DMS79 treated with DMSO at 0.1 percent for 48 hours (cell line): ENCODE measurements around the gene GPC6.
A peak's percentile ranks its signal among the peaks of the same experiment; 100 is the strongest.

Experiments
- DNase-seq: peaks from one replicate; lab custom pipeline; 2025; lab: John Stamatoyannopoulos, UW

GPC6 gene

DNA sequence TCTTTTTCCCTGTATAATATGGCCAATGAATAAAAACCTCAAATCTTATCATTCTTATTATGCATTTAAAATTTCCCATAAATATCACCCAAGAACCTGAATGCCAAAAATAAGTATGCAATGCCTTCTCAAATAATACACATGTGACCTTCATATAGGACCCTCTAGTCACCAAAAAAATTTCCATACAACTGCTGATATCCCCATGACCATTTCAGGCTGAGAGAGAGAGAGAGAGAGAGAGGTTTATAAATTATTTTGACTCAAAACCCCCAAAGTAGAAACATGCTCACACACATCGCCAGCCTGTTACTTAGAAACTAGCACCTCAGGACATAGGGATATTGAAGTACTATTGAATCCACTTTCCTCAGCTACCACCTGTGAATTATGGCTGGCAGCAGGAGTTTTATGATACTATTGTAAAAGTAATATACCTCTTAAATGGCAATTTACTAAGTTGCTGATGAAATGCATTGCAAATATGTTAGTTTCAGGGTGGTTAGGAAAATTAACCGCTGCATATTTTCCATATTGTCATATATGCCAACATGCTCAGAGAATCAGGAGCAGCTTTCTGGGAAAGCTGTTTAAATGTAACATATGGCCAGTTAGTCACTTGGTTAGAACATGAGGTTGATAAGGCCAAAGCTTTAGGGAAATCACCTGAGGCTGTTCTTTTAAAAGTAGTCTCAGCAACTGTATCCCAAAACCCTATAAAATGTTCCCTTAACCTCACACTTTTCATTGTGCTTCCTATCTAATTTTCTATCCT is 1022.0 kb downstream of the GPC6 start:
- no peak for DNase-seq

GRCh38 chr13:94249512-94249911 is 1022.9 kb downstream of the GPC6 start:
- peak; percentile 24 for DNase-seq

DNA sequence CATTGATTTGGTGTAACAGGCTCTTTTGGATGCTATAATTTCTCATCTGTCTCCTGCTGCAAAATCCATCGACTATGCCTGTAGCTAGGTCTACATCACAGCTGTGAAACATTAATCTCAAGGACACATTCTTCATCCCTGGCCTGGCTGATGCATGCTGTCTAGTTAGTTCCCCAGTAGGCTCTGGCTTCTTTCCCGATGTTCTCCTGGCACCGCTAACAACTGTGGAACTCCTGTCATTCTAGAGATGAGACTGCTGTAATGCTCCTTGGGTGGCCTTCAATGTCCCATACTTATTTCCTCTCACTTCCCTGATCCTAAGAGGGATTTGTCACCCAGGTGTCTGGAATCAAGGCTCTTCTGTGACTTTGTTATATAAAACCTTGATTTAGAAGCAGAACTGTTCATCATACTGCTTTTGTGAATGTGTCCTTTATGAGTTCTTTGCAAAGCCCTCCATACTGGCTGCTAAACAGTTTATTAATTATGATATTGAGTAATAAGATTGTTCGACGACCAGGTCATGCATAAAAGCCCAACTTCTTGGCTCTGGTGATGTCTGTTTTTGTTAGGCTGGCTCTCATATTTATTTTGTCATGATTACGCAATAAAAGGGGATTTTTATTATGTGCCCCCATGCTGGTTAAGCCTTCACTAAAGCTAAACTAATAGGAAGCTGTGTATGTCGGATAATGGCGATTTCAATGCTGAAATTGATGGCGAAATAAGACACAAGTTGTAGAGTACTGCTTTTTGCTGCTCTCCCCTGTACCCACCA is 1025.4 kb downstream of the GPC6 start:
- no peak for DNase-seq

DNA sequence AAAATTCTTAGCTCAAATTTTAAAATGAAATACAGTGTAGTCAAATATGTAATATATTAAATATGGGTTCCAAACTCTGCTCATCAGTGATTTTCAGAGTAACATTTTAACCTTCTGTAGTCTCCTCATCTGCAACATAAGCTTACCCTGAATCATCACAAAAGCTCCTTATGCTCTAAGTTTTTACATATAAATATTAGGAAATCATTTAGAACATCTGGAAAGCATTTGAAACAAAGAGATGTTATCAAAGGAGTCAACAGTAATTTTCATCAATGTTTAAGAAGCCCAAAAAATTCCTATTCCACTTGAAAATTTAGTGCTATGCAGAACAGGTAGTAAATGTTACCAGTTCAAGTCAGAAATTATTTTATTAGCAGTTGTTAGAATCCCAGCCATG is 1028.1 kb downstream of the GPC6 start:
- DNase-seq, result no peak

- no peak for DNase-seq
These were observed 1030.1 kb downstream of the GPC6 start for GRCh38 chr13:94256721-94257120.

- no peak for DNase-seq
These were observed 1033.4 kb downstream of the GPC6 start for GRCh38 chr13:94259984-94260383.

GRCh38 chr13:94261163-94261562 is 1034.6 kb downstream of the GPC6 start:
- DNase-seq, result no peak

GRCh38 chr13:94263038-94263437 is 1036.4 kb downstream of the GPC6 start:
- no peak for DNase-seq

DNA sequence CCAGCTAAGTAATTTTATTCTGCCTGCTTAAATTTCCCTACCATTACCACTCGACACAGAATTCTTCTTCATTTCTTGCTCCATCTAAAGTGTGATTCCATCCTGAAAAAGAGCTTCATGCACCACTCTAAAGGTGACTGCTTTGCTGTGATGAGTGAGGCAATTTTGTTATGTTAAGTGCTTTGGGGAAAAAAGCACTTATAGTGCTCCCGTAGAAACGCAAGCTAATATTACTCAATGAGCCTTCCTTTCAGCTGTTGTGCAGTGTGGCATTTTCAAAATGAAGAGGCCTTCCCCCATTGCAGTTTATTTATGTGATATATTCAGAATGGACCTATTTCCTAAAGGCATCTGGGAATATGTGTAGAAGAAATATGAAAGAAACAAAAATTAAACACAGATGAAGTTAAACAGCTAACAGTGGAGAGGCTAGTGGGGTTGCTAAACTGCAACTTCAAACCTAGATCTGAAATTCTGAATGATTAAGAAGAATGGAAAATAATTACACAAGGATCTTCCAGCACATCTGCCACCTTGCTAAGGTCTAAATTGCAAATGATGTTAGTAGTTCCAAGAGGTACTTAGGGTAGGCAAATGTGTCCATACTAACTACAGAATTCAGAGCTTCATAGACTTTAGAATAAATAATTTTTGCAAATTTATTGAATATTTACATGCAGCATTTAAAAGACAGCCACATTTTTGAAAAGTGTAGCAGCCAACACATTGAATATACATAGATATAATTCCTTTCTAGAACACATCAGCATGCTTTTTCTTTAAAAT is 1041.2 kb downstream of the GPC6 start:
- DNase-seq, result peak; percentile 55

DNA sequence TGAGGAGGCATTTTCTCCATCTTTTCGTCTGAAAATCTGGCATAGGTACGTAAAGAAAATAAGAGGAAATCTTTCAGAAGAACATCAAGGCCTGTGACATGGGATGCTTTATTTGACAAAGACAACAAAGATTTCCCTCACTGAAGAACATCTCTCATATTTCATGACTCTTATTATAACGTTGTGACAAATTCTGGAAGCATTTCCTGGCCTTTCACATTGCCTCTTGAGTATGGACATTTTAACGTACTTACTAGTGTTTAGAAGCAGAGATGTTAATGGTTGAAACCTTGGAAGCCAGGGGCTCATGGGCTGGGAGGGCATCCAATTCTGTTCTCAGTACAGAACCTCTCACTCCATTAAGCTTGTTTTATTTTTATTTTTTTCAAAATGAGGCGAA is 1042.1 kb downstream of the GPC6 start:
- no peak for DNase-seq

DNA sequence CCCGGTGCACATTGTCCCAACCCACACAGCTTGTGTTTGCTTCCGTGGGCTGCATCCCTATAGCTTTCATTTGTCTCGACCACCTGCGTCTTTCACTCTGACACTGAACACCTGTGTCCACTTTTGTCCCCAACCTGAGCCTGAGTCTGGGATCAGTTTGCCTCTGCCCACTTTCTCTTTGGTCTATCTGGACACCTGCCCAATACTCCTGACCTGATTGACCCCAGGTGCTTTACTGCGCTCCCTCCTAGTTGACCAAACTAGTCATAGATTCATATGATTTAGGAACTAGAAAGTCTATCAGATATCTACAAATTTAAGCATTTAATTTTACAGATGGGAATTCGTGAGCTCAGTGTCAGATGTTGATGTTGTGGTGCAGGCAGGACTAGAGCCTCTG is 1043.0 kb downstream of the GPC6 start:
- no peak for DNase-seq

DNA sequence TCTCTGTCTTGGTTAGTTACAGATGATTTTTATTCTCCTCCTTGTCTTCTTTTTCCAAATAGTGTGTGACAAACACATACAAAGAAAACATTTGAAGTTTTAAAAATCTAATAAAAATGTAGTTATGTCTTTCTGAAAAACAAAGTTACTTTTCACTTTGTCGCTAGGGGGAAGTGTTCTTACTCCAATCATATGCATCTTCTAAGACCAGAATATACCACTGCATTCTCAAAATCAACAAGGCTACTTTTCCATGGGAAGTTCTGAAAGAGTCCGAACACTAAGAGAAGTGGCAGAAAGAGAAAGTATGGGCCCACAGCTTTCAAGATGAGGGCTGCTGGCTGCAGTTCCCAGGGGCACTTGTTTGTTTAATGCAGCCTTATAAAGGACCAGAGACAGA is 1043.9 kb downstream of the GPC6 start:
- DNase-seq, result no peak

- DNase-seq, result no peak
These were observed 1045.4 kb downstream of the GPC6 start for GRCh38 chr13:94272038-94272437.

- DNase-seq, result no peak
These were observed 1053.7 kb downstream of the GPC6 start for GRCh38 chr13:94280349-94280748.

- no peak for DNase-seq
These were observed 1054.2 kb downstream of the GPC6 start for GRCh38 chr13:94280845-94281244.

- no peak for DNase-seq
These were observed 1060.0 kb downstream of the GPC6 start for GRCh38 chr13:94286581-94286980.

GRCh38 chr13:94291631-94292322 is 1065.2 kb downstream of the GPC6 start:
- DNase-seq, result no peak

- DNase-seq, result no peak
These were observed 1065.7 kb downstream of the GPC6 start for GRCh38 chr13:94292323-94292640.

DNA sequence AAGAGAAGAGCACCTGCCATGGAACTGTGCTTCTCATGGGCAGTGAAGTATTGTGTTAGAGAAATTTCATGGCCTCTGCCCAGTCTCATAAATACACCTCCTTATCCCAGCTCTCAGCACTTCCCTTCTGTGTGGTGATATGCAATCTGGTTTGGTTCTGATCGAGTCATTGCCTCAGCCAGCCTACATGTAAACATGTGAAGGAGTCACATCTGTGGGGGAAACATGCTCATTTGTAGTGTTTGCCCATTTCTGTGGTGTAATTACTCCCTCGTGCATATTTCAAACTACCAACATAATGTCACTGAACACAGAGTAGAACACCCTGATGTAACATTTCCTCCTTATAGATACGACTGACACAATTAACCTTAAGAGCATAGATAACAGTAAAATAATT is 1069.9 kb downstream of the GPC6 start:
- DNase-seq, result peak; percentile 23

DNA sequence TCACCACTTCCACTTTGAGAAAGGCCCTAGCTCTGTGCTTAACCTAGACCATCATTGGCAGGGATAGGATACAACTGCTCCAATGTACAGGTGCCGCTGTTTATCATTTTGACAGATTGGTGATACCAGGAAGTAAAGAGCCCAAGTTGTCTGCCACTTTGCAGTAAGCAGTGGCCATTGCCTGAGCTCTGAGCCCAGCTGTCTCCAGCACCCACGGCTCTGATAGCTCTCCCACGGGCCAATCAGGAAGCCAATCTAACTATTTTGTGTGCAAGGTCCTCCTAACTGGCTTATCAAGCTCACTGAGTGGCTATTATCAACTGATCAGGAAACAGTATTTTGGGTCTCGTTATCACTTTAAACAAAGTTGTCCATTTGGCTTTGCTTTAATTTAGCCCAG is 1071.7 kb downstream of the GPC6 start:
- no peak for DNase-seq

DNA sequence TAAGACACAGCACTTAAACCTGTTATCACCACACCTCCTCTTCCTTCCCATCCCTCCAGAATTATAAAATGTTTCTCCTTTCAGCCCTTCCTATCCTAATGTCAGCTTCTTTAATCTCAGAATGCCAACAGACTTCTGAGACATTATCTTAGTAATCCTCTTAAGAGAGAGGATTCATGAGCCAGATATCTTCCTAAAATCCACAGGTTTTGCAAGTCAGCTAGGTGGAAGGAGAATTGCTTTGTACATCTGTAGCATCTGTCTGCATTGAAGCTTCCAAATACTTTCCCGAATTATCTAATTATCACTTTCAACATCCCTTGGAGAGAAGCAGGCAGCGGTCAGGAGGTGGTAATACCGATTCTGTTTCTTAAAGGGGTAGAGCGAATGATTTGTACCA is 1073.8 kb downstream of the GPC6 start:
- DNase-seq, result no peak

- no peak for DNase-seq
These were observed 1074.9 kb downstream of the GPC6 start for GRCh38 chr13:94301487-94301886.
